Measurements from ENCODE around the gene DCAF5. TPM values are rescaled to one million over a fixed set of nuclear protein-coding genes. Genes with fewer than 3 reads are reported as not detected.

The DCAF5 gene
- total RNA-seq, 2 experiments from 2014 or later, result 44.6 to 48.9 TPM

GRCh38 chr14:69156224-69156623 lies 3.3 kb upstream of the DCAF5 start:
- peaks cover 39% of the 10 kb centered on the region for H3K27me3 Mint-ChIP-seq
- H3K4me3 Mint-ChIP-seq, result no peak overlapping the region
- no peak for DNase-seq
- H3K9me3 Mint-ChIP-seq, result no peaks in the 10 kb centered on the region
- no peak overlapping the region for H3K27ac Mint-ChIP-seq
- H3K4me1 Mint-ChIP-seq, result peaks cover 7% of the 10 kb centered on the region
- ChIA-PET CTCF (no interaction called here), POLR2A (no interaction called here)
- peaks cover 3% of the 10 kb centered on the region for H3K36me3 Mint-ChIP-seq (ENCODE audit: low read depth)

GRCh38 chr14:69154779-69155178 lies 1.9 kb upstream of the DCAF5 start:
- POLR2A ChIA-PET, result no interaction called here

GRCh38 chr14:69153873-69154270 lies 953 bp upstream of the DCAF5 start:
- Mint-ChIP-seq H3K9me3 (no peaks in the 10 kb centered on the region), H3K4me3 (peak overlapping the region; percentile 83), H3K4me1 (peaks cover 29% of the 10 kb centered on the region), H3K36me3 (ENCODE audit: low read depth) (peaks cover 12% of the 10 kb centered on the region), H3K27me3 (peaks cover 30% of the 10 kb centered on the region), H3K27ac (peak overlapping the region; percentile 84)
- ChIA-PET CTCF (interaction anchor here (0.5 to 1.4 kb wide), 4 partner anchors 25 to 244 kb away, joined by 3 to 4 read pairs (median 3); partner anchors contain the start of gene ERH), POLR2A (no interaction called here)
- DNase-seq, result no peak

More at GRCh38 chr14:69154779-69155178, 1.9 kb upstream of the DCAF5 start:
- no peak for DNase-seq
- Mint-ChIP-seq H3K9me3 (no peaks in the 10 kb centered on the region), H3K27ac (no peak overlapping the region), H3K36me3 (ENCODE audit: low read depth) (peaks cover 5% of the 10 kb centered on the region), H3K27me3 (peaks cover 30% of the 10 kb centered on the region), H3K4me3 (no peak overlapping the region), H3K4me1 (peaks cover 21% of the 10 kb centered on the region)
- CTCF ChIA-PET, result interaction anchor here (1.4 kb wide), 1 partner anchor 26 kb away, joined by 4 read pairs; no protein-coding TSS in a partner anchor

- POLR2A ChIA-PET, result interaction anchor here (0.9 kb wide), 1 partner anchor 24 kb away, joined by 3 read pairs; no protein-coding TSS in a partner anchor
- no peak for DNase-seq
- H3K4me3 Mint-ChIP-seq, result peak overlapping the region; percentile 83
- H3K4me1 Mint-ChIP-seq, result peaks cover 33% of the 10 kb centered on the region
- CTCF ChIA-PET, result interaction anchor here (0.6 to 2.8 kb wide), 6 partner anchors 10 to 244 kb away, joined by 3 to 9 read pairs (median 4); partner anchors contain the start of gene ERH
- H3K27me3 Mint-ChIP-seq, result peaks cover 27% of the 10 kb centered on the region
- H3K27ac Mint-ChIP-seq, result peak overlapping the region; percentile 84
- peaks cover 17% of the 10 kb centered on the region for H3K36me3 Mint-ChIP-seq (ENCODE audit: low read depth)
- H3K9me3 Mint-ChIP-seq, result no peaks in the 10 kb centered on the region
Observed at GRCh38 chr14:69153152-69153872, 393 bp upstream of the DCAF5 start.

- peak overlapping the region; percentile 95 for H3K27ac Mint-ChIP-seq
- CTCF ChIA-PET, result interaction anchor here (1.0 to 3.3 kb wide), 8 partner anchors 9 to 63 kb away, joined by 3 to 16 read pairs (median 8); partner anchors contain the start of gene EXD2
- DNase-seq, result peak; percentile 62
- H3K4me3 Mint-ChIP-seq, result peak overlapping the region; percentile 83
- peaks cover 23% of the 10 kb centered on the region for H3K27me3 Mint-ChIP-seq
- peaks cover 40% of the 10 kb centered on the region for H3K4me1 Mint-ChIP-seq
- no peaks in the 10 kb centered on the region for H3K9me3 Mint-ChIP-seq
- H3K36me3 Mint-ChIP-seq (ENCODE audit: low read depth), result peaks cover 24% of the 10 kb centered on the region
- POLR2A ChIA-PET, result interaction anchor here (0.9 kb wide), 1 partner anchor 23 kb away, joined by 3 read pairs; no protein-coding TSS in a partner anchor
Observed at GRCh38 chr14:69152181-69152901, 578 bp downstream of the DCAF5 start.

GRCh38 chr14:69151458-69152180 lies 1.3 kb downstream of the DCAF5 start:
- peak overlapping the region; percentile 95 for H3K27ac Mint-ChIP-seq
- POLR2A ChIA-PET, result no interaction called here
- CTCF ChIA-PET, result interaction anchor here (0.7 to 3.3 kb wide), 9 partner anchors 9 to 161 kb away, joined by 3 to 16 read pairs (median 6); partner anchors contain the start of gene EXD2

GRCh38 chr14:69149461-69150244 lies 3.3 kb downstream of the DCAF5 start:
- DNase-seq, result no peak
- Mint-ChIP-seq H3K27me3 (peaks cover 7% of the 10 kb centered on the region), H3K4me3 (peak overlapping the region; percentile 83), H3K9me3 (no peaks in the 10 kb centered on the region), H3K36me3 (ENCODE audit: low read depth) (peaks cover 30% of the 10 kb centered on the region), H3K4me1 (peaks cover 51% of the 10 kb centered on the region), H3K27ac (no peak overlapping the region)
- POLR2A ChIA-PET, result no interaction called here
- CTCF ChIA-PET, result interaction anchor here (1.1 to 3.3 kb wide), 2 partner anchors 10 to 54 kb away, joined by 3 to 16 read pairs; no protein-coding TSS in a partner anchor

More at GRCh38 chr14:69151458-69152180, 1.3 kb downstream of the DCAF5 start:
- H3K9me3 Mint-ChIP-seq, result no peaks in the 10 kb centered on the region
- H3K4me3 Mint-ChIP-seq, result peak overlapping the region; percentile 83
- peaks cover 27% of the 10 kb centered on the region for H3K36me3 Mint-ChIP-seq (ENCODE audit: low read depth)
- H3K4me1 Mint-ChIP-seq, result peaks cover 43% of the 10 kb centered on the region
- DNase-seq, result peak; percentile 73
- peaks cover 21% of the 10 kb centered on the region for H3K27me3 Mint-ChIP-seq

GRCh38 chr14:69142101-69142500 lies 10.8 kb downstream of the DCAF5 start:
- ChIA-PET CTCF (interaction anchor here (0.6 to 2.7 kb wide), 4 partner anchors 9 to 120 kb away, joined by 3 to 9 read pairs (median 6); partner anchors contain the start of gene DCAF5), POLR2A (no interaction called here)
- DNase-seq, result no peak
- H3K4me3 Mint-ChIP-seq, result no peak overlapping the region
- H3K27me3 Mint-ChIP-seq, result no peaks in the 10 kb centered on the region
- peaks cover 18% of the 10 kb centered on the region for H3K4me1 Mint-ChIP-seq
- H3K36me3 Mint-ChIP-seq (ENCODE audit: low read depth), result peaks cover 14% of the 10 kb centered on the region
- H3K9me3 Mint-ChIP-seq, result no peaks in the 10 kb centered on the region
- no peak overlapping the region for H3K27ac Mint-ChIP-seq

- H3K27ac Mint-ChIP-seq, result no peak overlapping the region
- peaks cover 12% of the 10 kb centered on the region for H3K36me3 Mint-ChIP-seq (ENCODE audit: low read depth)
- no peaks in the 10 kb centered on the region for H3K27me3 Mint-ChIP-seq
- peaks cover 17% of the 10 kb centered on the region for H3K4me1 Mint-ChIP-seq
- H3K9me3 Mint-ChIP-seq, result no peaks in the 10 kb centered on the region
- ChIA-PET POLR2A (no interaction called here), CTCF (interaction anchor here (0.6 to 4.5 kb wide), 4 partner anchors 9 to 119 kb away, joined by 3 to 16 read pairs (median 6); no protein-coding TSS in a partner anchor)
- no peak for DNase-seq
- no peak overlapping the region for H3K4me3 Mint-ChIP-seq
Observed at GRCh38 chr14:69141550-69141949, 11.4 kb downstream of the DCAF5 start.

GRCh38 chr14:69139743-69140142 lies 13.2 kb downstream of the DCAF5 start:
- Mint-ChIP-seq H3K27ac (no peak overlapping the region), H3K27me3 (no peaks in the 10 kb centered on the region), H3K9me3 (no peaks in the 10 kb centered on the region), H3K36me3 (ENCODE audit: low read depth) (peaks cover 12% of the 10 kb centered on the region), H3K4me3 (no peak overlapping the region), H3K4me1 (peaks cover 10% of the 10 kb centered on the region)
- no peak for DNase-seq
- CTCF ChIA-PET, result interaction anchor here (1.6 to 4.5 kb wide), 2 partner anchors 10 to 11 kb away, joined by 6 to 16 read pairs; no protein-coding TSS in a partner anchor
- POLR2A ChIA-PET, result no interaction called here

GRCh38 chr14:69137843-69138535 lies 14.9 kb downstream of the DCAF5 start:
- Mint-ChIP-seq H3K36me3 (ENCODE audit: low read depth) (peaks cover 10% of the 10 kb centered on the region), H3K4me1 (peaks cover 19% of the 10 kb centered on the region), H3K27ac (no peak overlapping the region), H3K27me3 (no peaks in the 10 kb centered on the region), H3K9me3 (no peaks in the 10 kb centered on the region), H3K4me3 (no peak overlapping the region)
- CTCF ChIA-PET, result interaction anchor here (1.6 to 4.5 kb wide), 2 partner anchors 8 to 13 kb away, joined by 6 to 16 read pairs; no protein-coding TSS in a partner anchor
- POLR2A ChIA-PET, result no interaction called here
- no peak for DNase-seq

All from activated CD4-positive, alpha-beta T cell treated with anti-CD3 and anti-CD28 coated beads, Interleukin-2, amount 10 ng/mL, durations not matched to agents 7 days and 5 days (primary cell).